Neural progenitor cell (in vitro differentiated cells): ENCODE data around the gene CD33. TPM values are rescaled to one million over a fixed set of nuclear protein-coding genes. Genes with fewer than 3 reads are reported as not detected.

ENCODE experiments used
- DNase-seq: peaks from one replicate; pipeline ENCODE4 v3.0.0-alpha.2; 2016; ENCODE audit warnings: low spot score
- H2AFZ ChIP-seq: fragments of 200-600 bp; sonication (generic); replicated peaks from 2 replicates; pipeline ENCODE4 v1.6.1; 2016; ENCODE audit warnings: antibody characterized with exemption
- H3F3A ChIP-seq: fragments of 200-600 bp; sonication (generic); 2 replicates; pipeline ENCODE4 v1.6.1; 2016; ENCODE audit warnings: antibody characterized with exemption, low read depth
- H3K27ac ChIP-seq: fragments of 200-600 bp; sonication (generic); 2 replicates; pipeline ENCODE4 v1.5.1; 2016; ENCODE audit warnings: mild to moderate bottlenecking
- H3K27me3 ChIP-seq: fragments of 200-600 bp; sonication (generic); 2 replicates; pipeline ENCODE4 v1.6.1; 2016; ENCODE audit warnings: mild to moderate bottlenecking, moderate library complexity
- H3K36me3 ChIP-seq: fragments of 200-600 bp; sonication (generic); 2 replicates; pipeline ENCODE4 v1.5.1; 2016
- H3K4me1 ChIP-seq: fragments of 200-600 bp; sonication (generic); 2 replicates; pipeline ENCODE4 v1.6.1; 2016; ENCODE audit warnings: mixed run types
- H3K4me2 ChIP-seq: fragments of 200-600 bp; sonication (generic); 2 replicates; pipeline ENCODE4 v1.6.1; 2016
- H3K4me3 ChIP-seq: fragments of 200-600 bp; sonication (generic); 2 replicates; pipeline ENCODE4 v1.5.1; 2016
- H3K79me2 ChIP-seq: fragments of 200-600 bp; sonication (generic); 2 replicates; pipeline ENCODE4 v1.6.1; 2016; ENCODE audit warnings: low read depth
- H3K9ac ChIP-seq: fragments of 200-600 bp; sonication (generic); 2 replicates; pipeline ENCODE4 v1.6.1; 2016
- H3K9me3 ChIP-seq: fragments of 200-600 bp; sonication (generic); 2 replicates; pipeline ENCODE4 v1.5.1; 2016; ENCODE audit warnings: low read depth
- H4K20me1 ChIP-seq: fragments of 200-600 bp; sonication (generic); 2 replicates; pipeline ENCODE4 v1.6.1; 2016; ENCODE audit warnings: low read depth
- H3K27ac Mint-ChIP-seq: 3 replicates; pipeline ENCODE4 v1.8.0; 2021; ENCODE audit warnings: mixed read lengths
- H3K27me3 Mint-ChIP-seq: 2 replicates; pipeline ENCODE4 v1.8.0; 2022; ENCODE audit warnings: low read depth, mild to moderate bottlenecking, inconsistent platforms, moderate library complexity, mixed read lengths; ENCODE audit not compliant: insufficient read depth
- H3K36me3 Mint-ChIP-seq: 3 replicates; pipeline ENCODE4 v1.8.0; 2021; ENCODE audit warnings: mixed read lengths
- H3K4me1 Mint-ChIP-seq: 3 replicates; pipeline ENCODE4 v1.8.0; 2021; ENCODE audit warnings: mixed read lengths
- H3K4me3 Mint-ChIP-seq: 3 replicates; pipeline ENCODE4 v1.8.0; 2021; ENCODE audit warnings: mild to moderate bottlenecking, moderate library complexity, mixed read lengths
- H3K9me3 Mint-ChIP-seq: 3 replicates; pipeline ENCODE4 v1.8.0; 2020; ENCODE audit warnings: mixed read lengths
- EZH2 ChIP-seq: fragments of 200-600 bp; sonication (generic); IDR thresholded peaks from 2 replicates; pipeline ENCODE4 v1.6.1; 2017; ENCODE audit warnings: antibody characterized with exemption, mild to moderate bottlenecking, moderate library complexity
- EZH2phosphoT487 ChIP-seq: fragments of 200-600 bp; sonication (generic); IDR thresholded peaks from 2 replicates; pipeline ENCODE4 v1.6.1; 2017; ENCODE audit warnings: antibody characterized with exemption
- total RNA-seq: library from RNA; depleted of rRNA; stranded (reverse); fragments of >200 nt; gene quantifications from 2 replicates; pipeline ENCODE4 v1.2.3, GENCODE V29; 2015; ENCODE audit warnings: low replicate concordance
- TF ChIP-seq, protein P1 (sequence below): fragments of 200-600 bp; sonication (generic); IDR thresholded peaks from 2 replicates; pipeline ENCODE4 v1.5.1; 2017; ENCODE audit warnings: antibody characterized with exemption, mild to moderate bottlenecking

The CD33 gene
- total RNA-seq, 1 donor from 2014 or later: not detected

DNA sequence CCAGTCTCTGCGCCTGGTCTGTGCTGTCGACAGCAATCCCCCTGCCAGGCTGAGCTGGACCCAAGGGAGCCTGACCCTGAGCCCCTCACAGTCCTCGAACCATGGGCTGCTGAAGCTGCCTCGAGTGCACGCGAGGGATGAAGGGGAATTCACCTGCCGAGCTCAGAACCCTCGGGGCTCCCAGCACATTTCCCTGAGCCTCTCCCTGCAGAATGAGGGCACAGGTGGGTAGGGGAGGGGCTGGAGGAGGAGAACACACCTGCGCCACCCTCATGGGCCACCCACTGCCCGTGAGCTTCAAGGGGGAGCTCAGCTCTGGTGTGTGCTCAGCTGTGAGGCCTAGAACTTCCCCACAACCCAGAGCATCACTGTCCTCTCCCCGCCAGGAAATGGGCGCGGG lies 38.6 kb upstream of the CD33 start:
- no peak for TF ChIP-seq EZH2
- no peak for TF ChIP-seq EZH2phosphoT487
- TF ChIP-seq, protein P1, sequence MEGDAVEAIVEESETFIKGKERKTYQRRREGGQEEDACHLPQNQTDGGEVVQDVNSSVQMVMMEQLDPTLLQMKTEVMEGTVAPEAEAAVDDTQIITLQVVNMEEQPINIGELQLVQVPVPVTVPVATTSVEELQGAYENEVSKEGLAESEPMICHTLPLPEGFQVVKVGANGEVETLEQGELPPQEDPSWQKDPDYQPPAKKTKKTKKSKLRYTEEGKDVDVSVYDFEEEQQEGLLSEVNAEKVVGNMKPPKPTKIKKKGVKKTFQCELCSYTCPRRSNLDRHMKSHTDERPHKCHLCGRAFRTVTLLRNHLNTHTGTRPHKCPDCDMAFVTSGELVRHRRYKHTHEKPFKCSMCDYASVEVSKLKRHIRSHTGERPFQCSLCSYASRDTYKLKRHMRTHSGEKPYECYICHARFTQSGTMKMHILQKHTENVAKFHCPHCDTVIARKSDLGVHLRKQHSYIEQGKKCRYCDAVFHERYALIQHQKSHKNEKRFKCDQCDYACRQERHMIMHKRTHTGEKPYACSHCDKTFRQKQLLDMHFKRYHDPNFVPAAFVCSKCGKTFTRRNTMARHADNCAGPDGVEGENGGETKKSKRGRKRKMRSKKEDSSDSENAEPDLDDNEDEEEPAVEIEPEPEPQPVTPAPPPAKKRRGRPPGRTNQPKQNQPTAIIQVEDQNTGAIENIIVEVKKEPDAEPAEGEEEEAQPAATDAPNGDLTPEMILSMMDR: no peak
- H3K4me3 ChIP-seq: no peak overlapping the region
- H3K9me3 ChIP-seq: no peaks in the 10 kb centered on the region
- no peak for DNase-seq
- Mint-ChIP-seq H3K4me3 (no peak overlapping the region), H3K9me3 (no peaks in the 10 kb centered on the region), H3K27me3 (peaks cover 2% of the 10 kb centered on the region), H3K36me3 (no peaks in the 10 kb centered on the region), H3K4me1 (no peaks in the 10 kb centered on the region), H3K27ac (no peak overlapping the region)
- H3K36me3 ChIP-seq: no peaks in the 10 kb centered on the region
- no peaks in the 10 kb centered on the region for H3K4me1 ChIP-seq
- no peaks in the 10 kb centered on the region for H3K79me2 ChIP-seq
- no peak overlapping the region for H3K27ac ChIP-seq
- H4K20me1 ChIP-seq: no peaks in the 10 kb centered on the region
- no peak overlapping the region for H3K9ac ChIP-seq
- no peak overlapping the region for H2AFZ ChIP-seq
- no peaks in the 10 kb centered on the region for H3F3A ChIP-seq
- H3K4me2 ChIP-seq: no peak overlapping the region
- peaks cover 27% of the 10 kb centered on the region for H3K27me3 ChIP-seq

- Histone ChIP-seq H3K4me2 (no peak overlapping the region), H3K4me3 (no peak overlapping the region), H3K4me1 (no peaks in the 10 kb centered on the region), H3K36me3 (no peaks in the 10 kb centered on the region), H3K79me2 (no peaks in the 10 kb centered on the region), H3K9ac (no peak overlapping the region), H3K27ac (no peak overlapping the region), H4K20me1 (no peaks in the 10 kb centered on the region), H3K27me3 (peaks cover 17% of the 10 kb centered on the region), H3K9me3 (no peaks in the 10 kb centered on the region), H2AFZ (no peak overlapping the region), H3F3A (no peaks in the 10 kb centered on the region)
- peaks cover 2% of the 10 kb centered on the region for H3K27me3 Mint-ChIP-seq
- H3K27ac Mint-ChIP-seq: no peak overlapping the region
- no peak for DNase-seq
- H3K36me3 Mint-ChIP-seq: no peaks in the 10 kb centered on the region
- H3K9me3 Mint-ChIP-seq: no peaks in the 10 kb centered on the region
- TF ChIP-seq EZH2 (no peak), EZH2phosphoT487 (no peak)
- TF ChIP-seq, protein P1: no peak
- H3K4me1 Mint-ChIP-seq: no peaks in the 10 kb centered on the region
- H3K4me3 Mint-ChIP-seq: no peak overlapping the region
These were observed 37.3 kb upstream of the CD33 start for GRCh38 chr19:51187395-51188226.

GRCh38 chr19:51188227-51188559 lies 36.7 kb upstream of the CD33 start:
- no peaks in the 10 kb centered on the region for H3K4me1 Mint-ChIP-seq
- no peaks in the 10 kb centered on the region for H4K20me1 ChIP-seq
- no peak for TF ChIP-seq EZH2phosphoT487
- TF ChIP-seq, protein P1: no peak
- no peak for TF ChIP-seq EZH2
- no peaks in the 10 kb centered on the region for H3K36me3 Mint-ChIP-seq
- no peak overlapping the region for H3K4me3 ChIP-seq
- no peak overlapping the region for H3K9ac ChIP-seq
- no peaks in the 10 kb centered on the region for H3K36me3 ChIP-seq
- H3K27ac ChIP-seq: no peak overlapping the region
- H3K27me3 Mint-ChIP-seq: peaks cover 2% of the 10 kb centered on the region
- H2AFZ ChIP-seq: no peak overlapping the region
- no peak for DNase-seq
- H3K79me2 ChIP-seq: no peaks in the 10 kb centered on the region
- H3K4me2 ChIP-seq: no peak overlapping the region
- no peaks in the 10 kb centered on the region for H3K4me1 ChIP-seq
- no peak overlapping the region for H3K4me3 Mint-ChIP-seq
- H3K27me3 ChIP-seq: peaks cover 12% of the 10 kb centered on the region
- H3K9me3 ChIP-seq: no peaks in the 10 kb centered on the region
- H3K27ac Mint-ChIP-seq: no peak overlapping the region
- no peaks in the 10 kb centered on the region for H3K9me3 Mint-ChIP-seq
- H3F3A ChIP-seq: no peaks in the 10 kb centered on the region
